AG04449 (cell line): ENCODE data around the gene PRKCG.
"Not testable (repeated sequence)": the region's sequence is repeated elsewhere in the genome, so short reads cannot be mapped to it uniquely, and the experiment has no call there.

Experiments used
- CTCF ChIA-PET: fragments of 350-600 bp; formaldehyde crosslinking; extraction: SDS; loops from one replicate; lab custom pipeline; 2021; ENCODE audit warnings: antibody characterized with exemption; lab: Yijun Ruan, JAX
- POLR2A ChIA-PET: fragments of 400-600, 350-600 bp; formaldehyde crosslinking; extraction: SDS; loops from one replicate; lab custom pipeline; 2020; ENCODE audit warnings: antibody characterized with exemption, inconsistent platforms; lab: Yijun Ruan, JAX
- DNase-seq: peaks from one replicate; pipeline ENCODE4 v3.0.0-alpha.2; 2010; ENCODE audit warnings: low read depth, low spot score
- H3K4me3 ChIP-seq: 2 replicates; pipeline ENCODE4 v1.5.1; 2011; ENCODE audit warnings: low read depth, mild to moderate bottlenecking, control low read depth, low read length
- TF ChIP-seq, protein P1 (sequence below): IDR thresholded peaks from one replicate; pipeline ENCODE4 v1.5.1; 2011; ENCODE audit warnings: mild to moderate bottlenecking, moderate library complexity, low read length, control low read depth, inconsistent platforms; ENCODE audit not compliant: insufficient read depth; ENCODE audit errors: missing control alignments

Gene PRKCG

DNA sequence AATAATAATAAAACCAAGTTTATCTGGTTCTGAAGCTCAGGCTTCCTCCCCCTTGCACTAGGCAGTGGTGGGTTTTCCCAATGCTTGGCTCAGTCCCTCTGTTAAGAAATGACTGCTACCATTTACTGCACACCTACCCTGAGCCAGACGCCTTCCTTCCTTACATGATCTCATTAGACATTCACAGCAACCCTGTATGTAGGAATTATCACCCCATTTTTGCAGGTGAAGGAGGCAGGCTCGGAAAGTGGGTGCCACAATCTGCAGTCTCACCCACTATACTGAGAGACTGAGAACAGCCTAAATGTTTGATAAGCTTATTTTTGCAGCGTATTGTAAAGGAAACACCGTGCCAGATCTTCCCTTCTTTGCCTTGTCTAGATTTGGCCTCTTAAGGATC, 62.4 kb downstream of the PRKCG start:
- no peak overlapping the region for H3K4me3 ChIP-seq
- TF ChIP-seq, protein P1, sequence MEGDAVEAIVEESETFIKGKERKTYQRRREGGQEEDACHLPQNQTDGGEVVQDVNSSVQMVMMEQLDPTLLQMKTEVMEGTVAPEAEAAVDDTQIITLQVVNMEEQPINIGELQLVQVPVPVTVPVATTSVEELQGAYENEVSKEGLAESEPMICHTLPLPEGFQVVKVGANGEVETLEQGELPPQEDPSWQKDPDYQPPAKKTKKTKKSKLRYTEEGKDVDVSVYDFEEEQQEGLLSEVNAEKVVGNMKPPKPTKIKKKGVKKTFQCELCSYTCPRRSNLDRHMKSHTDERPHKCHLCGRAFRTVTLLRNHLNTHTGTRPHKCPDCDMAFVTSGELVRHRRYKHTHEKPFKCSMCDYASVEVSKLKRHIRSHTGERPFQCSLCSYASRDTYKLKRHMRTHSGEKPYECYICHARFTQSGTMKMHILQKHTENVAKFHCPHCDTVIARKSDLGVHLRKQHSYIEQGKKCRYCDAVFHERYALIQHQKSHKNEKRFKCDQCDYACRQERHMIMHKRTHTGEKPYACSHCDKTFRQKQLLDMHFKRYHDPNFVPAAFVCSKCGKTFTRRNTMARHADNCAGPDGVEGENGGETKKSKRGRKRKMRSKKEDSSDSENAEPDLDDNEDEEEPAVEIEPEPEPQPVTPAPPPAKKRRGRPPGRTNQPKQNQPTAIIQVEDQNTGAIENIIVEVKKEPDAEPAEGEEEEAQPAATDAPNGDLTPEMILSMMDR = no peak
- CTCF ChIA-PET = no interaction called here
- DNase-seq = no peak
- POLR2A ChIA-PET = no interaction called here

DNA sequence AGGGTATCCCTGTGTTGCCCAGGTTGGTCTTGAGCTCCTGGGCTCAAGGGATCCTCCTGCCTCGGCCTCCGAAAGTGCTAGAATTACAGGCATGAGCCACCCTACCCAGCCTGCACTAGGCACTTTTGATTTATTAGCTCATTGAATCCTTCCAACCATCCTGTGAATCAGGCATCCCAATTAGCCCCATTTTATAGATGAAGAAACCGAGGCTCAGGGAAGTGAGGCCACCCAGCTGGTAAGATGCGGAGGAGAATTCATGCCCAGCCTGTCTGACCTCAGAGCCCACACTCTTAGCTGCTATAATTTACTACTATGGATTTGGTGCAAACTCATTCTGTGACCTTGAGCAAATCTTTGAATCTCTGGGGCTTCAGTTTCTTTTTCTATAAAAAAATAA, 62.9 kb downstream of the PRKCG start:
- CTCF ChIA-PET = no interaction called here
- TF ChIP-seq, protein P1 = no peak
- POLR2A ChIA-PET = no interaction called here
- H3K4me3 ChIP-seq = no peak overlapping the region
- DNase-seq = no peak

DNA sequence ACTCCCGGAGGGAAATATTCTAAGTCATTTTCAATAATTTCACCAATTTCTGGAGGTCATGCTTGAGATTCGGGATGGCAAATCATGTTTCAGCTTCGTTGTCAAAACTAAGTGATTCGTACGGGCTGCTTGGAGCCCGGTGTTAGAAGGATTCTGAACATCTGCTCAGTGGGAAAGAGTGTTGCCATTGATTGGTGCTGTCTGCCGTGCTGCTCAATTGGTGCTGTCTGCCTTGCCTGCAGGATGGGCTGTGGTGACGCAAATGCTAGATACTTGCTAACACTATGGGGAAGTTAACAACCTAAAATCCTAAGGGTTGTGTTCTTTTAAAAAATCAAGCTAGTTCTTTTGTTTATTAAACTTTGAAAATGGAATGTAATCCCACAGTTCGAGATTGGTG, 63.4 kb downstream of the PRKCG start:
- TF ChIP-seq, protein P1 = no peak
- POLR2A ChIA-PET = no interaction called here
- CTCF ChIA-PET = no interaction called here
- no peak overlapping the region for H3K4me3 ChIP-seq
- DNase-seq = no peak

DNA sequence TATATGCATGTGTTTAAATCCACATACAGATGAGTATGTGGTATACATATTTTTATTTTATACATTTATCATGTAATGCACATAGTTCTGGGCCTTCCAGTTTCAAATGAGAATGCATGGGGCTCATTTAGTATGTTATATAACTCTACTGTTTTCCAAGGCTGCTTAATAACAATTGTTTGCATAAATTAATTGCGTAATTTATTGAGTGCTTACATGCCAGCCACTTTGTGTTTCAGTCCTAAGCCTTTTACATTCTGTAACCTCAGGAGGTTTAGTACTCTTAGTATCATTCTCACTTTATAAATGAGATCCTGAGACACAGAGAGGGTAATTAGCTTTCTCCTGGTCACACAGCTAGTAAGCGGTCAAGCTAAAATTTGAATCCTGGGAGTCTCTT, 64.0 kb downstream of the PRKCG start:
- TF ChIP-seq, protein P1 = no peak
- CTCF ChIA-PET = no interaction called here
- no peak overlapping the region for H3K4me3 ChIP-seq
- POLR2A ChIA-PET = no interaction called here
- no peak for DNase-seq

DNA sequence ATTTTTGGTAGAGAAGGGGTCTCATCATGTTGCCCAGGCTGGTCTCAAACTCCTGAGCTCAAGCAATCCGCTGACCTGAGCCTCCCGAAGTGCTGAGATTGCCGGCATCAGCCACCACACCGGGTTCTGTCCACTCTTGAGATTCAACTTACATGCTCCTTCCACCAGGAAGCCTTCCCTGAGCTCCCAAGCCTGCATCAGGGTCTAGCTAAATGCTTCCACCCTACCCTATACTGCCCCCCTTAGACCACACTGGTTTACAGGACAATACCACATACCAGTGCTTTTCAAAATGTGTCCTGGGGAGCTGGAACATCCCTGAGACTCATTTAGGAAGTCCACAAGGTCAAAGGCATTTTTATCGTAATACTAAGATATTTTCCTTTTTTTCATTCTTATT, 65.6 kb downstream of the PRKCG start:
- no peak for DNase-seq
- TF ChIP-seq, protein P1 = no peak
- H3K4me3 ChIP-seq = no peak overlapping the region
- ChIA-PET CTCF (interaction anchor here (0.8 kb wide), 1 partner anchor 155 kb away, joined by 3 read pairs; no protein-coding TSS in a partner anchor), POLR2A (no interaction called here)

DNA sequence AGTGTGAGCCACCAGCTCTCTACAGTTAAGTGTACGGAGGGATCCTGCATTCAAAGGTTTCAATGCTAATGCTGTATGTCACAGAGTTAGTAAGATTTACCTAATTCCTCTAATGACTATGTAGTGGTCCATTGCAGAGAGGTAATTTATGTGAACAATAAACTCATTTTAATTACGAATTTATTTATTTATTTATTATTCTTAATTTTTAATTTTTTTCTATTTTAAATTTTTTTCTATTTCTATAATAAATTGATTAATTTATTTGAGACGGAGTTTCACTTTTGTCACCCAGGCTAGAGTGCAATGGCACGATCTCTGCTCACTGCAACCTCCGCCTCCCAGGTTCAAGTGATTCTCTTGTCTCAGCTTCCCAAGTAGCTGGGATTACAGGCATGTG, 66.6 kb downstream of the PRKCG start:
- DNase-seq, H3K4me3 ChIP-seq, POLR2A ChIA-PET: not testable (repeated sequence)
- CTCF ChIA-PET = interaction anchor here (0.8 kb wide), 1 partner anchor 156 kb away, joined by 3 read pairs; no protein-coding TSS in a partner anchor

DNA sequence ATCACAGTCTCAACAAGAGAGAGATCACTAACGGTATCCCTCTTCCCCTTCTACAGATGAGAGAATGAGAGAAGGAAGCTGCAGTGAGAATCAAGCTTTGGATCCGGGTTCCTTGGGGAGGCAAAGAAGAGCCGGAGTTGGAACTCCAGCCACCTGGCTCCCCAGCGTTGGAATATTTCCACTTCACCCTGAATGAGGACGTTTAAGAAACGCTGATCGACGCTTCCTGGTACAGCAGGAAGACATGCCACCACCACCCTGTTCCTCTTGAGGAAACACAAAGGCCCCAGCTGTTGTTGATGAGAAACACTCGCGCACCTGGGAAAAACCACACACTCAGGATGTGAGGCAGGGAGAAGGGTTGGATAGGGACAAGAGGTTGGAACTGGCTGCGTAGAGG, 69.4 kb downstream of the PRKCG start:
- no peak overlapping the region for H3K4me3 ChIP-seq
- ChIA-PET POLR2A (no interaction called here), CTCF (no interaction called here)
- TF ChIP-seq, protein P1 = no peak
- no peak for DNase-seq
